Hippocampal formation (tissue), 2 donors: ENCODE data around the gene N4BP2L2.

ENCODE experiments used
- DNase-seq, 2 donors: peaks; one replicate each; lab custom pipeline; 2025; lab: John Stamatoyannopoulos, UW

Gene N4BP2L2

DNA sequence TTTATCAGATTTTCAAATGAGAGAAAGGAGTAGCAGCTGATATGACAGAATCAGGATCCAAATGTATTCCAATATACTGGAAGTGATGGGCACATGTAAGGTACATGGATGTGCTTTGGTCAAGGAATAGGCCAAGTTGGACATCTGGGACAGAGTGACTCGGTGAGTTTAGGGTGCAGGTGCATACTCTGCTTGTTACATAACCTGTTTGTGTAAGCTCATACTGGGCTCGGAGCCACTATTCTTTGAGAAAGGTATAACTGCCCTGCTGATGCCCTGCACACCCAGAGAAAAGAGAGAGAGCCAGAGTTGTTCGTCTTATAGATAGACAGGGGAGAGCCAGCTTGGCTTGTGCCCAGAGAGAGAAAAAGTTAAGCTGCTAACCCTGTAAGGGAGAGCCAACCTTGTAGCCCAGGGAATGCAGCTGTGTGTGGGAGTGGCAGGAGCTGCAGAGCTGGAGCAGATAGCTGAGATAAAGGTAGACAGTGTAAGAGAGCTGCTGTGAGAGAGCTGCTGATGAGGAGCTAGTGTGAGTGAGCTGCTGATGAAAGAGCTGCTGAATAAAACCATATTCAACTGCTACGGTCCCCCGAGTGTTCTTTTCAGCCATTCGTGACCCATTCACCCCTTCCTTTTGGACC is 70.0 kb downstream of the N4BP2L2 start:
- no peak for DNase-seq

DNA sequence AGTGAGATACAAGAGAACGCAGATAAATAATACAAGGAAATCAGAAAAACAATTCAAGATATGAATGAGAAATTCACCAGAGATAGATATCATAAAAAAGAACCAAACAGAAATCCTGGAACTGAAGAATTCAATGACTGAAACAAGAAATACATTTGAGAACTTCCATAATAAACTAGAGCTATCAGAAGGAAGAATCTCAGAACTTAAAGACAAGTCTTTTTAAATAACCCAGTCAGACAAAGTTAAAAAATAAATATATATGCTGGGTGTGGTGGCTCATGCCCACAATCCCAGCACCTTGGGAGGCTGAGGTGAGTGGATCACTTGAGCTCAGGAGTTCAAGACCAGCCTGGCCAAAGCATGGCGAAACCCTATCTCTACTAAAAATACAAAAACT is 82.0 kb downstream of the N4BP2L2 start:
- DNase-seq, result no peak

DNA sequence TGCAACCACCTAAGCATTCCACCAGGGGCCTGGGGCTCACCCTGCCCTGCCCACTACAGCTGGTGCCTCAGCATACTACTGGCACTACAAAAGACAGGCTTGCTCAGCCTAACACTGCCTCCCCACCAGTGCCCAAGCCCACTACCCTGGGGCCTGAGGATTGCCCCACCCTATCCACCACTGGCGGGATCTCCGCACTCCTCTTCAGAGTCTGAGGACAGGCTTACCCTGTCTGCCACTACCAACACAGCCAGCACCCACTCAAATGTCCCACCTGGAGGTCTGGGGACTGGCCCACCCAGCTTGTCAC is 83.0 kb downstream of the N4BP2L2 start:
- no peak for DNase-seq

DNA sequence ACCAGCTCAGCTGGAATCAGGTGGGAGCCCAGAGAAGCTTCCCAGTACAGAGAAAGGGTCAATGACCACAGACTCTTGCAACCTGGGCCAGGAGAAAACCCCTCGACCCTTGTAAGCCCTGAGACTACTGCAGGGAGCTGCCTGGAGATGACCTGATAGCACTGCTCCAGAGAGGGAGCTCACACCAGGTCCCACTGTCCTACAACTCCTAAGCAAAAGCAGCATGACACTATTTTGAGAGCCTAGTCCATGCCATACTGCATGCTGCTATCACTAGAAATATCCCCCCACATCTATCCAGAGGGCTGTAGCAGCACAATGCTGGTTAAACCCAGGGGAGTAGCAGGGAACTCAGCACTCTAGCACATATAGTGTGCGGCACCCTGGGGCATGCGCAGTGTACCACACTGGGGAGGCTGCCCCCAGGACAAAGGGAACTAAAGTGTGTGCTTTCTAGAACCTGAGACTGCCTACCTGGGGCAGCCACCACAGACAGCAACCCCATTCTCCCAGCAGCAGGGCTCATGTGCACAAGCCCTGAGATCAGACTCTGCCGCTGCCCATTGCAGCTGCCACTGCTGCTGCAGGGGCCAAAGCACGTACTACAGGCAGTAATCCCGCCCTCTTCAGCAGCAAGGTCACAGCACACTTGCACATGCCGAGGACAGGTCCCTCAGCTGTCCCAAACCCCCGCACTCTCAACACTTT is 83.6 kb downstream of the N4BP2L2 start:
- no peak for DNase-seq

DNA sequence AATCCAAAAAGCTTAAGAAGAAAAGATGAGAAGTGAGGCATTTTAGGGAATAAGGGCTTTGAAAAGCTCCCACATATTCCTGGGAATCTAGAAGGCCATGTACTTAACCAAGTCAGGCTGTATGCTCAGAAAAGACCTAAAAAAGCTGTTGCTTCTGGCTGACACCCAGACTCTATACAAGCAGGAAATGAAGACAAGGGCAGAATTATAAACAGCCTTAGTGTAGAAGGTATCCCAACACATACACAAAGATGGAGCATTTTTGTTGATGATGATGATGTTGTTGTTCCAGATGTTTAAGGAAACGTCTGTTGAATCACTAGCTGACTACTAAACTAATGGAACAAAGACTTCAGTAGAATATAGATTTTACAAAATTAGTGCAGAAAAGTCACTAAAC is 84.6 kb downstream of the N4BP2L2 start:
- DNase-seq, result no peak

- no peak for DNase-seq
These were observed 89.6 kb downstream of the N4BP2L2 start for GRCh38 chr13:32448972-32449371.

DNA sequence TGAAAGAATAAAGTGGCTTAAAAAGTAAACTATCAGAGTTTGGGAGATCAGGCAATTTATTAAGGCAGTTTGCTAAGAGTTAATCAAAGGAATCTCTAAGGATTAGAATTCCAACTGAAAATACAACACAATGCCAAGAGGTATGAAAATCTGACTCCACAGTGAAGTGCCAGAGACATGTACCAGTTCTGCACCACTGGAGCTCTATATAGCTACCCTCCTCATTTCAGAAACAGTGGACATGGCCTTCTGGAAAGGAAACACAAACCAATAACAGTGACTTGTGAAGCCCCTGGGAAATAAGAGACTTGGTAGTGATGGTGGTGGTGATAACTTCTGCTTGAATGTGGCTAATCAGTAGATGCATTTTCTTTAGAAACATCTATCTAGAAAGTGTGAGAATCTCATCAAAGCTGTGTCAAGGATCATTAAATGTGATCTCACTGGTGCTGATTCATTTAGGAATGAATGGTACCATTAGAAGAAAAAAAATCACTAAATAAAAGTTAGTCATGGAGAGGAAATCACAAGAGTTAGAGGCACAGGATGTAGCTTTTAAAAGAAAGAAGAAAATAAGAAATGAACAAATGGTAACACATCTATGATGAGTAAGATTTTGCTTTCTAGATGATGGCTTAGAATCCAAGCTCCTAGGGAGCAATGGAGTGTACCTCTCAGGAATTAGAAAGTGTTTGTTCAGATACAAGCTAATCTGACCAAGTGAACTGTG is 90.5 kb downstream of the N4BP2L2 start:
- DNase-seq, result no peak

DNA sequence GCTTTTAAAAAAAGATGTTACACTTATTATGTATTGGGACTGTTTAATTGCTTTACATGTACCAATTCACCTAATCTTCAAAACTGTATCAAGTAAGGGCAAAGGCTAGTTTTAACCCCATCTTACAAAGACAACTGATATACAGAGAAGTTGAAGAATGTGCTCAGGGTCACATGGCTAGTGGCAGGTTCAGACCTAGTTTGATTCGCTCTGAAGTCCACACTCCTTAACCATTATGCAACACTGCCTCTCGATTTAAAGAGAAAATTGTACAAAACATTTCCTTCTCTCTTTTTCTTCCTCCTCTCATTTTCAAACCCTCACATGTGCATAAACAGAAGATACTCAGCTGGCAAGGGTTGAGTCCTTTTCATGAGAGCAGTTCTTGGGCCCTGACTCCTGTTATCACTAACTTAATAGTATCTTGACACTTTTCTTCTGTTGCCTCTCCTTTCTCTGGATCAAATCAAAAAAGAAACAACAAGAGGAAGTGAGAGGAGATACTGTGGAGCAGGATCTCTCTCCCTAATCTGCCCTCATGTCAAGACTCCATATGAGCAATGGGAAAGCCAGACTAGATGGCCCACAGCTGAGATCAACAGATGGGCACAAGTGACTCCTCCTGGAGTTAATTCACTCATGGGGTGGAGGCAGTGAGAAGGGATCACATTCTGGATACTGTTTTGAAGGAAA is 91.7 kb downstream of the N4BP2L2 start:
- DNase-seq, result no peak

DNA sequence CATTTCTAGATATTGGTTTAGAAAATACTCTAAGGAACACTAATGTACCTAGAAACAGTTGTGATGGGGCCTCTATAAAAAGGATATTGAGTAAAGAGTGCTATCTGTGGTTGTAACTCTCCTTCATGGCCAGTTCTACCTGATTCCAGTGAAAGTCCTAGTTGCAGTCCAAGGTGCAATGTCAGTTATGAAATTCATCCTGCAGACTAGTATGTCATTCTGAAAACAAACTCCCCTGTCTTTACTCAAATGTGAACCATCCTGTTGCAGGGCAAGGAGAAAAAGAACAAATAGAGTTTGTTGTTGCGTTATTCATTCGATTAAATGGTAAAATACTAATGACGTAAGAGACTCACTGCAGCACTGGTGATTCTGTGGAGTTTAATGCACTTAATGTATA is 92.4 kb downstream of the N4BP2L2 start:
- no peak for DNase-seq

DNA sequence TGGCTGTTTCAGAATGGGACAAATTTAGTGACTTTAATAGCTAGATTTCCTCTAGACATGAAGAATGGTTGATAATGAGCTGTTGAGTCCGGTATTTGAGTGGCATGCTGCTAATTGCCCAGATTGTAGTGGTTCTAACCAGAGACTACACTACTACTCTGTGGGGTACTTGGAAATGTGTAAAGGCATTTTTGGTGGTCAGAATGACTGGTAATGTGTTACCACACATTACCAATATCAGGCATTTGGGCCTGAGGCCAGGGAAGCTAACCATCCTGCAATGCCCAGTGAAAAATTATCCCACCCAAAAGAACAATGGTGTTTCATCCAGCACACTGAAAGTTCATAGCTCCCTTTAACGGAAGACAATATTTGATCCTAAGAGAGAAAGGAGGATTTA is 93.1 kb downstream of the N4BP2L2 start:
- DNase-seq, result no peak

GRCh38 chr13:32443111-32443510 is 95.5 kb downstream of the N4BP2L2 start:
- DNase-seq, result peak; percentile 10 to 18

GRCh38 chr13:32438871-32439270 is 99.7 kb downstream of the N4BP2L2 start:
- DNase-seq, result no peak

DNA sequence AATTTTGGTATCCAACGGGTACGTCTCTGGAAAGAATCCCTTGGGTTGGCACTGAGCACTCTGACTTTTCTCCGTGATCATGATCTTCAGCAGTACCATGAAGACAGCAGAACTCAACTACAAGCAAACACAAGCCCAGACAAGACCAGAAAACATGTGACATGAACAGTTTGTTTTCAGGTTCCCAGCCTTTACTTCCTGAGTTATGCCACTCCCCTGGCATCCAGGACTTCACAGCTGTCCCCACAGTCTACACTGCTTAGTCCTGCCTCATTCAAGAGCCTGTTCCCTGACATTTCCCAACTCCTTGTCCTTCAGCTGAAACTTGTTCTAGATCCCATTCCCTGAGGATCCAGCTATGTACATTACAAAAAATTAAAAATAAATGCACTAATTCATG is 105.7 kb downstream of the N4BP2L2 start:
- DNase-seq, result no peak

DNA sequence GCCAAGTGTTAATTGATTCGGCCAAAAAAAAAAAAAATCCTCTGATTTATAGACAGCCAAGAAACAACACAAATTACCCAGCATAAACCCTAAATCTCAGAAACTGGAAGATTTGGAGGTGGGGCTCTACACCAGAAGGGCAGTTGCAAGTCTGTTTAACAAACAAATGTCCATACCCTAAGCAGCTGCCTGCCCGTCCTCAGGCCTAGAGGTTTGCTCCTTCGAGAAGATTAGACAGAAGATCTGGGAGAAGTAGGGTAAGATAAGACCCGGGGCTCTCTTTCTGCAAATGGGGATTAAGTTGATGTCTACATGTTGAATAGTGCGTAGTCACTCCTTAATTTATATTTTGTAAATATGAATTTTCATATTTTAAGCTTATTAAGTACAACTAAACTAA is 107.2 kb downstream of the N4BP2L2 start:
- DNase-seq, result no peak

GRCh38 chr13:32430018-32430747 is 108.4 kb downstream of the N4BP2L2 start:
- DNase-seq, result no peak

DNA sequence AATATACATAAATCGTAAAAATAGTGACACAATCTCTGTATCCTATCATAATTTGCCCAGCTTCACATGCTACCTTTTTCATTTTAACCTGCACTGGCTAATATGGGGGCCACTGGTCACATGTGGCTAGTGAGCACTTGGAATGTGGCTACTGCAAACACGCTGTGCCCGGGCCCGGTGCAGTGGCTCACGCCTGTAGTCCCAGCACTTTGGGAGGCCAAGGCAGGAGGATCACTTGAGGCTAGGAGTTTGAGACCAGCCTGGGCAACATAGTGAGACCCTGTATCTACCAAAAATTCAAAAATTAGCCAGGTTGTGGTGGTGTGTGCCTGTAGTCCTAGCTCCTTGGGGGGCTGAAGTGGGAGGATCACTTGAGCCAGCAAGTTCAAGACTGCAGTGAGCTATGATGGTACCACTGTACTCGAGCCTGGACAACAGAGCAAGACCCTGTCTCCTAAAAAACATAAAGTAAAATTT is 109.1 kb downstream of the N4BP2L2 start:
- no peak for DNase-seq

DNA sequence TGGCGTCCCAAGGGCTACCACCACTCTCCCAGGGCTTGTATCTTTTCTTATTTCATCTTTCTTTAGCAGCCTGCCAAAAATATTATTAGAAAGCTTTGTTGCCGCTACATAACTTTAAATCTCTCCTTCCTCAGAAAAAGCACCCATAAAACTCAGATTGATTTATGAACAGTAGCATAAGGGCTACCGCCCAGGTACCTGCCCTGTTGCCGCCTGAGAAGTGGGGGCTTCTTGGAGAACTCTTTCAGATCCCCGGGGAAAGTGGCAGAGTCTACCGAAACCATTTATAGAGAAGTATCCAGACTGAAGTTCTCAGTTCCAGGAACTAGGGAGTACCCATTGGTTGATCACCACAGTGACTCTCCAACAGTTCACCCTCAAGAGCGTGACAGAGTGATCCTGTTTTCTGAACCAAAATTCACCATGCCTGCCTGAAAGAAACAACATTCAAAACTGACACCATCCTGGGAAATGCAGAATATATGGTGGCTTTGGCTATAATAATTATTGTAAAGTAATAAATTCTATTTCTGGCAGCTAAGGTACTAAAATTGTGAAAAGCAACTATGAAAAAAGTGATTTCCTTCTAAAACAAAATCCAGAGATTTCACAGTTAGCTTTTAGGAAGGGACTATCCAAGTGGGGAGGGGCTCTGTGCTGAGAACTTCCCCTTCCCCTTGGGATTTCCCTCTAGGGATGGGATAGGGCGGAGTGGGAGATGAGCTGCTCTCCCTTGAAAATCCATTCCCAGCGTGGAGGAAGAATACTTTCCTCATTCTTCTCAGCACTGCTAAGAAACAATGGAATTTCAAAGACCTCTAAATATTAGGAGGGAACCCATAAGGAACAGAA is 109.8 kb downstream of the N4BP2L2 start:
- DNase-seq, result no peak

GRCh38 chr13:32427852-32428580 is 110.6 kb downstream of the N4BP2L2 start, which contains the start of gene N4BP2L1:
Gene N4BP2L1, minus strand, starts transcription at chr13:32428130. Its CDS starts 48 bp downstream, at chr13:32428082.
- peak; percentile 75 to 77 for DNase-seq

DNA sequence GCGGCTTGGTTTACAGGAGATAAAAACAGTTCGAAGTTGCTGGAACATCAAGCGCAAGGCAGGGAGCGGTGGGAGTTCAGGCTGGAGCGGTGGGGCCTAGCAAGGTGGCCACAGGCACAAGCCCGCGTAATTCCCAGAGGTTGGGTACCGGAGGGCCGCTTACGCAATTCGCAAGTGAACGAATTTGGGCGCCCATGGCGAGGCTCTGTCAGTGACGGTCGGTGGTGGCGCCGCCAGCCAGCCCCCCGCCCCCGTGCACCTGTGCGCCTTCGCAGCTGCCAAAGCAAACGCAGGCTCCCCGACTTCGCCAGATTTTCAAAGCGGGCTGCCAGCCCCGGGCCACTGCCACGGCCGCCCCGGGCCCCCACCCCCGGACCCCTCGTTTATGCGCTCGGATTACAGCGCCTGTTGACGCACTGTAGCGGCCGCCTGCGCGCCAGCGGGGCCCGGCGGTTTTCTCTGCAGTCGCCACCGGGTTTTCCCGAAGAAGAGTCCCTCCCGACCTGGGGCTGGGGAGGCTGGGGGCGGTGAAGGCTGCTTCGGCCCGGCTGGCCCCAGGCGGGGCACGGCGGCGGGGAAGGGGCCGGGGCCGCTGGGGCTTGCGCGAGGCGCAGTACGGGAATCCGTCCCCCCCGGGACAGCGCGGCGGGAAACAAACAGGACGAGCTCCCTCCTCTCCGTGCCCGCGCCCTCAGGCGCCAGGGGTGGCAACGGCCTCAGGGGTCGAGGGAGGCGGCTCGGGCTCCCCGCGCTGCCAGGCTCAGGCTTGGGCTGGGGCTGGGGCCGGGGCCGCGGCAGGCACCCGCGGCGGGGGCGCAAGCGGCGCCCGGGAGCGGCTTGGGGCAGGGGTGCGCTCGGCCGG is 111.4 kb downstream of the N4BP2L2 start:
- DNase-seq, result peak in 1 of 2 donors; percentile 46
